Measurements from ENCODE around the gene ATP13A3.
A peak's percentile ranks its signal among the peaks of the same experiment; 100 is the strongest.
"Not testable (repeated sequence)": the region's sequence is repeated elsewhere in the genome, so short reads cannot be mapped to it uniquely, and the experiment has no call there.

The ATP13A3 gene

DNA sequence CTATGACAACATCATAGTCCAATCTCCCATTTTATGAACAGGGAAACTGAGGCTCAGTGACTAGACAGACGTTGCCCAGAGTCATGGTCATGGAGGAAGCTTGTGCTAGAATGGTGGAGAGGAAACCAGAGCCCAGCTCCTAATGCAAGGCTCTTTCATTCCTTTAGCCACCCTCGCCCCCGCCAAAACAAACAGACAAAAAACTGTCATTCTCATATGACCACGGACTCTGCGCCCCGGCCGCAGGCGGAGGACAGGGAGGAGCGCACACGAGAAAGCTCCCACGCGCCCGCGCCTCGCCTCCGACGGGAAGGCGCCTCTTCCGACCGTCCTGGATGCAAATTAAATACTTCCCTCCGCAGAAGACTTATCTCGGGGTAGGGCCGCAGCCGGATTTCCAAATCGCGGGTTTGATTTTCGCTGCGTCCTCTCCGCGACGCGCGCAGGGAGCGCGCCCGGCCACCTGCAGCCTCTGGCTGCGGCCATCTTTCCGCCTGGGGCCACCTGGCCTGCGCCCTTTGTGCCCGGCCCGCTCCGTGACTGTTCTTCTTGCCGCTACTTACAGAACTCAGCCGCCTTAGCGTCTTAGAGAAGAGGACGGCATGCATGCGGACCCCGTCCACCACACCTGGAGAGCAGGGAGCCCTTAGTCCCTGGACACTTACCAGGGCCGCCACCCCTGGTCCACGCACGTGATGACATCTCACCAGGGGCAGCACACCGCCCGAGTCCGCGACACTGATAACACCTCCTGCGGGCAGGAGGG is 670 bp upstream of the ATP13A3 start:
- Histone ChIP-seq H3K27me3 (ENCODE audit: control insufficient read depth, insufficient read depth, low read length) (no peaks in the 10 kb centered on the region), H3K4me1 (ENCODE audit: control insufficient read depth, insufficient read depth, low read length) (no peaks in the 10 kb centered on the region), H3K36me3 (ENCODE audit: control insufficient read depth, insufficient read depth, low read length) (no peaks in the 10 kb centered on the region; the same call in 1 of the 2 replicates), H3K9me3 (ENCODE audit: control insufficient read depth, insufficient read depth, low read length) (no peaks in the 10 kb centered on the region), H3K27ac (ENCODE audit: low read length) (no peak overlapping the region), H3K4me3 (ENCODE audit: low read length) (peak overlapping the region; percentile 27; the same call in 1 of the 2 replicates)
- DNase-seq (ENCODE audit: low read depth, low spot score): no peak
- no CpG with 5 or more reads among the region's 56 CpGs for WGBS (ENCODE audit: insufficient coverage, insufficient read length)

DNA sequence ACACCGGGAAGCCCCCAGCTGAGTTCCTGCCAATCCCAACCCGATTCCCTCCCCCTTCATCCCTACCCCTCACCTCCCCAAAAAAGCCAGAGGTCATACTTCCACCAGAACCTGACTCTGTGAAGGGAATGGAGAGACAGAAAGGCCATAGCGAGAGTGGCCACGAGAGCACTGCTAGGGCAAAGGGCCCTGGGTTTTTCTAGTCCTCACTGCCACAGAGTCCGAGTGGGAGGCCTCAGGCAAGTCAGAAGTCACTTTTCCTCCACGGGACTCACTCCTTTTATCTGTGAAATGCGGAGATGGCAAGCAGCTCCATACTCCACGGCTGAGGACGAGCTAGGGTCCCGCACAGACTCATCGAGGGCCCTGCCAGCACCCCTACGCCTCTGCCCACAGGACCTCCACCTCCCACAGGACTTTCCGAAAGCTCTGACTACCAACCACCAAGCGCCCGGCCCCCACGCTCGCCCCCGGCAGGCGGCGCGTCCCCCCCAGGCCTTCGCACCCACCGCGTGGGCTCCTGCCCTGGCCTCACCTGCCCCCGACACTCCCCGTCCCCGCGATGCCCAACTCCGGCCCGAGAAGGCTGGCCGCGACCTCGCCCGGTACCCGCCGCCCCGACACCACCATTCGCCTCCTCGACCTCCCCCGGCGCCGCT is 792 bp downstream of the ATP13A3 start:
- no CpG with 5 or more reads among the region's 42 CpGs for WGBS (ENCODE audit: insufficient coverage, insufficient read length)
- no peak for DNase-seq (ENCODE audit: low read depth, low spot score)
- Histone ChIP-seq H3K27me3 (ENCODE audit: control insufficient read depth, insufficient read depth, low read length) (no peaks in the 10 kb centered on the region), H3K9me3 (ENCODE audit: control insufficient read depth, insufficient read depth, low read length) (no peaks in the 10 kb centered on the region), H3K4me1 (ENCODE audit: control insufficient read depth, insufficient read depth, low read length) (no peaks in the 10 kb centered on the region), H3K36me3 (ENCODE audit: control insufficient read depth, insufficient read depth, low read length) (no peaks in the 10 kb centered on the region; the same call in 1 of the 2 replicates), H3K27ac (ENCODE audit: low read length) (no peak overlapping the region), H3K4me3 (ENCODE audit: low read length) (peak overlapping the region; percentile 84)

DNA sequence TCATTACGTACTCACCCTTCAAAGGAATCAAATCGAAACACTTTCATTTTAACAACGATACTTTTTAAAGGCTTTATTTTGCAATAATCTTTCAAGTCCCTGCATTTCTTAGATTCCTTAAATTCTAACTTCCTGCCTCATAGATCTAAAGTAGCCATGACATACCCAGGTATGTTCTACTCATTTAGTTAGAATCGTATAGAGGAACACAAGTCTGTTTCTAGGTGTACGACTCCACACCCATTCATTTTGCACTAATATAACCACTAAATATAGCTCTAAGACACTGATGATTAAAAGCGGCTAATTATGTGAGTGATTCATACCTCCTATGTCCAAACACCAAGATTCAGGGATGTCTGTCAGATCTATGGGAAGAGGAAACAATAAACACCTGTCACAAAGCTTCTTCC is 1.3 kb downstream of the ATP13A3 start:
- 100% methylated on average over 3 of the region's 6 CpGs for WGBS (ENCODE audit: insufficient coverage, insufficient read length)
- no peak for DNase-seq (ENCODE audit: low read depth, low spot score)
- Histone ChIP-seq H3K36me3 (ENCODE audit: control insufficient read depth, insufficient read depth, low read length) (no peaks in the 10 kb centered on the region; the same call in 1 of the 2 replicates), H3K9me3 (ENCODE audit: control insufficient read depth, insufficient read depth, low read length) (no peaks in the 10 kb centered on the region), H3K27me3 (ENCODE audit: control insufficient read depth, insufficient read depth, low read length) (no peaks in the 10 kb centered on the region), H3K4me3 (ENCODE audit: low read length) (peak overlapping the region; percentile 84; the same call in 1 of the 2 replicates), H3K27ac (ENCODE audit: low read length) (no peak overlapping the region), H3K4me1 (ENCODE audit: control insufficient read depth, insufficient read depth, low read length) (no peaks in the 10 kb centered on the region)

DNA sequence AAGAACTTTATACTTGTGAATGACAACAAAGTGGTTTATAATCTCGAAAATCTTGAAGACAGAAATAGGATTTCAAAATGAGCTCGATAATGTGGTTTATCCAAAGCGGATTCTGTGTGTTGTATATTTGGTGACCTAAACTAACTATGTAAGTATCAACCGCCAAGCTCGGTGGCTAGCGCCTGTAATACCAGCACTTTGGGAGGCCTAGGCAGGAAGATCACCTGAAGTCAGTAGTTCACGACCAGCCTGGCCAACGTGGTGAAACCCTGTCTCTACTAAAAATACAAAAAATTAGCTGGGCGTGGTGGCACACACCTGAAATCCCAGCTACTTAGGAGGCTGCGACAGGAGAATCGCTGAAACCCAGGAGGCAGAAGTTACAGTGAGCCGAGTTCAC is 2.2 kb downstream of the ATP13A3 start:
- DNase-seq (ENCODE audit: low read depth, low spot score): no peak
- Histone ChIP-seq H3K27ac (ENCODE audit: low read length) (no peak overlapping the region), H3K4me1 (ENCODE audit: control insufficient read depth, insufficient read depth, low read length) (no peaks in the 10 kb centered on the region), H3K4me3 (ENCODE audit: low read length) (no peak overlapping the region), H3K9me3 (ENCODE audit: control insufficient read depth, insufficient read depth, low read length) (no peaks in the 10 kb centered on the region), H3K36me3 (ENCODE audit: control insufficient read depth, insufficient read depth, low read length) (no peaks in the 10 kb centered on the region; the same call in 1 of the 2 replicates), H3K27me3 (ENCODE audit: control insufficient read depth, insufficient read depth, low read length) (no peaks in the 10 kb centered on the region)
- no CpG with 5 or more reads among the region's 12 CpGs for WGBS (ENCODE audit: insufficient coverage, insufficient read length)

DNA sequence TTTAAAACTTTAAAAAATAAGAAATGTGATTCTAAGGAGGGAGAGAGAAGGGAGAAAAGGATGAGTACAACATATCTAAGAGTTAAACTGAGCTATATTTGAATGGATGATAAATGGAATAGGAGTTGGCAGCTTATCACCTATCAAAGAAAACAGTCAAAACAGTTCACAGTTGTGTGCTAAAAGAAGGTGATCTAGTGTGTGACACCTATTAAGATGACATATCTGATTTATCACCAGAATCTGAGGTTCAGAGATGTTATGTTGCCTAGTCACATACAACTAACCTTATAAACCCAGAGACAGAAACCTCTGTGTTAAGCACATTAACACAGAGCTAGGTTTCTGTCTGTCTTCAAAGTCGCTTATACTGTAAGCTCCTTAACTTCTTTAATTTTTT is 3.0 kb downstream of the ATP13A3 start:
- WGBS (ENCODE audit: insufficient coverage, insufficient read length): no CpG with 5 or more reads among the region's 1 CpG
- Histone ChIP-seq H3K27ac (ENCODE audit: low read length) (no peak overlapping the region), H3K4me1 (ENCODE audit: control insufficient read depth, insufficient read depth, low read length) (no peaks in the 10 kb centered on the region), H3K4me3 (ENCODE audit: low read length) (no peak overlapping the region), H3K36me3 (ENCODE audit: control insufficient read depth, insufficient read depth, low read length) (no peaks in the 10 kb centered on the region; the same call in 1 of the 2 replicates), H3K9me3 (ENCODE audit: control insufficient read depth, insufficient read depth, low read length) (no peaks in the 10 kb centered on the region), H3K27me3 (ENCODE audit: control insufficient read depth, insufficient read depth, low read length) (no peaks in the 10 kb centered on the region)
- no peak for DNase-seq (ENCODE audit: low read depth, low spot score)

DNA sequence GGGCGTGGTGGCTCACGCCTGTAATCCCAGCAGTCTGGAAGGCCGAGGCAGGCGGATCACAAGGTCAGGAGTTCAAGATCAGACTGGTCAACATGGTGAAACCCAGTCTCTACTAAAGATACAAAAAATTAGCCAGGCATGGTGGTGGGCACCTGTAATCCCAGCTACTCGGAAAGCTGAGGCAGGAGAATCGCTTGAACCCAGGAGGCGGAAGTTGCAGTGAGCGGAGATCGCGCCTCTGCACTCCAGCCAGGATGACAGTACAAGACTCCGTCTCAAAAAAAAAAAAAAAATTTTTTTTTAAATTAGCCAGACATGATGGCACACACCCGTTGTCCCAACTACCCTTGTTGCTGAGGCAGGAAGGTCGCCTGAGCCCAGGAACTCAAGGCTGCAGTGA is 4.0 kb downstream of the ATP13A3 start:
- not testable (repeated sequence) for H3K36me3 ChIP-seq (ENCODE audit: control insufficient read depth, insufficient read depth, low read length); DNase-seq (ENCODE audit: low read depth, low spot score)
- no CpG with 5 or more reads among the region's 13 CpGs for WGBS (ENCODE audit: insufficient coverage, insufficient read length)

DNA sequence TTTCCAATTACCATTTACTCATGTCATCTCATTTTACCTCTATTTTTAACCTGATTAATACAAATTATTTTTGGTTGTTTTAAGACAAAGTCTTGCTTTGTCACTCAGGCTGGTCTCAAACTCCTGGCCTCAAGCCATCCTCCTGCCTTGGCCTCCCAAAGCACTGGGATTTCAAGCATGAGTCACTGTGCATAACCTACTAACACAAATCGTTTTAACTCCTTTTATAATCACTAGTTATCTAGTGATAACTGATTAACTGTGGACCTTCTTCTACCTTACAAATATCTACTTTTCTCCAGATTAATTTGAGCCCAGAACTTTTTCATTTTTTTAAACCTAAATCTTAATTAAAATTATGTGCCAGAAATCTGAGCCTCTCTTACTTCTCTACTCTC is 4.6 kb downstream of the ATP13A3 start:
- Histone ChIP-seq H3K4me1 (ENCODE audit: control insufficient read depth, insufficient read depth, low read length) (no peaks in the 10 kb centered on the region), H3K9me3 (ENCODE audit: control insufficient read depth, insufficient read depth, low read length) (no peaks in the 10 kb centered on the region), H3K36me3 (ENCODE audit: control insufficient read depth, insufficient read depth, low read length) (peaks cover 2% of the 10 kb centered on the region; the same call in 1 of the 2 replicates), H3K27ac (ENCODE audit: low read length) (no peak overlapping the region), H3K4me3 (ENCODE audit: low read length) (no peak overlapping the region), H3K27me3 (ENCODE audit: control insufficient read depth, insufficient read depth, low read length) (no peaks in the 10 kb centered on the region)
- DNase-seq (ENCODE audit: low read depth, low spot score): no peak
- 100% methylated on average over 1 of the region's 1 CpG for WGBS (ENCODE audit: insufficient coverage, insufficient read length)

More for the DNA sequence above, 4.0 kb downstream of the ATP13A3 start:
- not testable (repeated sequence) for H3K4me3 ChIP-seq (ENCODE audit: low read length); H3K27me3 ChIP-seq (ENCODE audit: control insufficient read depth, insufficient read depth, low read length); H3K9me3 ChIP-seq (ENCODE audit: control insufficient read depth, insufficient read depth, low read length); H3K27ac ChIP-seq (ENCODE audit: low read length); H3K4me1 ChIP-seq (ENCODE audit: control insufficient read depth, insufficient read depth, low read length)

DNA sequence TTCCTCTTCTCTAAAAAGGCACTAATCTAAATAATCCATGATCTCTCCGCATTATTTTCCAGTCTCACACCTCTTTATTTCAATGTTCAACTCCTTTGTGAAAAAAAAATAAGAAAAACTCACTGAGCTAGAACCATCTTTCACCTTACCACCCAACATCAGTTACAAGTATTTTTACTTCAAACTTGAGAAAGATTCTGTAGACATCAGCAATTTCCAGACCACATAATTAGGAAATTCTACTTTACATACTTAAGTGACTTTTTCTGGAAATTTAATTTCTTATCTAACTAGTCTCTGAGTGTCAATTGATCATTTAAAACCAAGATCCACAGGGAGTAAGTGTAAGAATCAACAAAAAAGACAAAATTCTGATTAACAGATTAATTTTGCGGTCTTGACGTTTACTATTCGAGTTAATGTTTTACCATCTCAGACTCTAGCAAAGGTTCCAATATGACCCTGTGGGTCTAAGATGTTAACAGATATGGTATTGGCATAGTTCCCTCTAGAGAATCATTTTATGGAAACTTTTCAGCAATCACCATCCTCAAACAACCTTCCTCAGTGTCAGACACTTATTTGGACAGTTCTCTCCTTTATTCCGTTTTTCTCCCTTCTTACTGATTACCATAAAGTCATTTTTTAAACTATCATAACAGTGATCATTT is 5.1 kb downstream of the ATP13A3 start:
- Histone ChIP-seq H3K4me3 (ENCODE audit: low read length) (no peak overlapping the region), H3K36me3 (ENCODE audit: control insufficient read depth, insufficient read depth, low read length) (peaks cover 2% of the 10 kb centered on the region; the same call in 1 of the 2 replicates), H3K4me1 (ENCODE audit: control insufficient read depth, insufficient read depth, low read length) (no peaks in the 10 kb centered on the region), H3K27me3 (ENCODE audit: control insufficient read depth, insufficient read depth, low read length) (no peaks in the 10 kb centered on the region), H3K9me3 (ENCODE audit: control insufficient read depth, insufficient read depth, low read length) (no peaks in the 10 kb centered on the region), H3K27ac (ENCODE audit: low read length) (no peak overlapping the region)
- WGBS (ENCODE audit: insufficient coverage, insufficient read length): no CpG with 5 or more reads among the region's 5 CpGs
- no peak for DNase-seq (ENCODE audit: low read depth, low spot score)

DNA sequence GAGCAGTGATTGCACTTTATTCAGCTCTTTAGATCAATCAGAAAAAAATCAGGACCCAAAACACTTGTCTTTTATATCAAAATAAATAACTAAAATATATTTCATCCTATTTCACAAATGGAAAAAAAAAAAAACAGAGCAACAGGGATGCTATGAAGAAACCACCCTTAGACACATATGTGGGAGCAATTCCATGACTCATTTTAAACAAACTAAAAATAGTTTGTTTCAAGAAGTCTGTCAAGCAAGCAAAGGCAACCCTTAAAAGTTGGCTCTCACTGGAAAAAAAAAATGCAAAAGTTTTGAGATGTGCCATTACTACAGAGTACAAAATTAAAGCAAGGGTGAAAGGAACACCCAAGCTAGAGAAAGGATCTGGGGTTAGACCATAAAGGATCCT is 5.7 kb downstream of the ATP13A3 start:
- DNase-seq (ENCODE audit: low read depth, low spot score): no peak
- no peak overlapping the region for H3K27ac ChIP-seq (ENCODE audit: low read length)
- H3K4me3 ChIP-seq (ENCODE audit: low read length): no peak overlapping the region
- H3K9me3 ChIP-seq (ENCODE audit: control insufficient read depth, insufficient read depth, low read length): no peaks in the 10 kb centered on the region
- H3K4me1 ChIP-seq (ENCODE audit: control insufficient read depth, insufficient read depth, low read length): no peaks in the 10 kb centered on the region
- H3K36me3 ChIP-seq (ENCODE audit: control insufficient read depth, insufficient read depth, low read length): peaks cover 2% of the 10 kb centered on the region; the same call in 1 of the 2 replicates
- H3K27me3 ChIP-seq (ENCODE audit: control insufficient read depth, insufficient read depth, low read length): no peaks in the 10 kb centered on the region

DNA sequence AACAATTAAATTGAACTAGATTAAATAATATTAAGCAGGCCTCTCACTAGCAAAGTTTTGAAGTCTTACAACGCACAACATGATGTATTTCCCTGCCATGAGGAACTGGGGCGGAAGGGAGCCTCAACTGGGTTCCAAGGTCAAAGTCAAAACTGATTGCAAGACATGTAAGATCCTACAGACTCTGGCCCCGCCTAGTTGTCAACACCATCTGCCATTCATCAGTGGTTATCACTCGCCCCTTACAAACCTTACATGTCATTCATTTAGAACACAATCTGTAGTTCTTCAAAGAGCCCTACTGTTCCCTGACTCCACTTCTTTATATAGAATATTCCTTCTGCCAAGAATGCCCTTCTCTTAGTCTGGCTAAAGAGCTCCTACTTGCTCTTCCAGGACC is 10.0 kb downstream of the ATP13A3 start:
- Histone ChIP-seq H3K9me3 (ENCODE audit: control insufficient read depth, insufficient read depth, low read length) (no peaks in the 10 kb centered on the region), H3K27ac (ENCODE audit: low read length) (no peak overlapping the region), H3K36me3 (ENCODE audit: control insufficient read depth, insufficient read depth, low read length) (0 out of 2 replicates have a peak, but pooled peaks cover 2% of the 10 kb centered on the region), H3K27me3 (ENCODE audit: control insufficient read depth, insufficient read depth, low read length) (no peaks in the 10 kb centered on the region), H3K4me1 (ENCODE audit: control insufficient read depth, insufficient read depth, low read length) (0 out of 2 replicates have a peak, but pooled peaks cover 2% of the 10 kb centered on the region), H3K4me3 (ENCODE audit: low read length) (no peak overlapping the region)
- WGBS (ENCODE audit: insufficient coverage, insufficient read length): no CpG with 5 or more reads among the region's 4 CpGs
- no peak for DNase-seq (ENCODE audit: low read depth, low spot score)
